AML-193 (cell line): Measurements from ENCODE around the gene DCDC2B.
"Not testable (repeated sequence)": the region's sequence is repeated elsewhere in the genome, so short reads cannot be mapped to it uniquely, and the experiment has no call there.

ENCODE experiments used
- DNase-seq, 2 experiments: peaks; one replicate each; lab custom pipeline; 2025; lab: John Stamatoyannopoulos, UW

Gene DCDC2B

DNA sequence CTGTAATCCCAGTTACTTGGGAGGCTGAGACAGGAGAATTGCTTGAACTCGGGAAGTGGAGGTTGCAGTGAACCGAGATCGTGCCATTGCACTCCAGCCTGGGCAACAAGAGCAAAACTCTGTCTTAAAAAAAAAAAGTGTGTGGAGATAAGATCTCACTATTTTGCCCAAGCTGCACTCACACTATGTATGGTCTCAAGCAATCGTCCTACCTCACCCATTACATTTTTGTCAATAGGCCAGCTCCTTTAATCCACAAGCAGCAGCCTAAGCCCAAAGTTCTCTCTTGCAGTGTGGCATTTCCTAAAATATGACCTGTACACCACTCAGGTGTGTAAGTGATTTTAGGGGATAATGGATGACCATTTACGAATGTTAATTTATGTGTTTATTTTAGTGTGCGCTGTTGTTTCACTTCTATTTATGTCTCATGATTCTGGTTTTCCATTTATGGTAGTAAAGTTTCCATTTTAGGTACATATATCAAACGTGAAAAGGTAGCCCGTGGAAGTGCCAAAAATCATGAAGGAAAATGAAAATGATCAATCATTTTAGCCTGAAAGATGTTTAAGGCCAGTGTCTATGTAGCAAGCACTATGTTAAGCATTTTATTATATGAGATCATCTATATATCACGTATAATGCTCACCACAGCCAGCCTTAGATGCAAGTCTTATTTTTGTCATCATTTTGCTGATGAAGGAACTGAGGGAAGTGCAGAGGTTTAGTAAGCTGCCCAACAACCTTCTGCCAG lies 47.8 kb downstream of the DCDC2B start:
- no peak for DNase-seq

- DNase-seq: no peak
Measured at GRCh38 chr1:32257227-32257508, 48.3 kb downstream of the DCDC2B start.

DNA sequence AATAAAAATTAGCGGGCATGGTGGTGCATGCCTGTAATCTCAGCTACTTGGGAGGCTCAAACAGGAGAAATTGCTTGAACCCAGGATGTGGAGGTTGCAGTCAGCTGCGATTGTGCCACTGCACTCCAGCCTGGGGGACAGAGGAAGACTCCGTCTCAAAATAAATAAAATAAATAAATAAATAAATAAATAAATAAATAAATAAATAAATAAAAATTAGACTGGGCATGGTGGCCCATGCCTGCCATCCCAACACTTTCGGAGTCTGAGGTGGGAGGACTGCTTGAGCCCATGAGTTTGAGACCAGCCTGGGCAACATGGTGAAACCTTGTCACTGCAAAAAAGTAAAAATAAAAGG lies 54.3 kb downstream of the DCDC2B start:
- DNase-seq: not testable (repeated sequence)

DNA sequence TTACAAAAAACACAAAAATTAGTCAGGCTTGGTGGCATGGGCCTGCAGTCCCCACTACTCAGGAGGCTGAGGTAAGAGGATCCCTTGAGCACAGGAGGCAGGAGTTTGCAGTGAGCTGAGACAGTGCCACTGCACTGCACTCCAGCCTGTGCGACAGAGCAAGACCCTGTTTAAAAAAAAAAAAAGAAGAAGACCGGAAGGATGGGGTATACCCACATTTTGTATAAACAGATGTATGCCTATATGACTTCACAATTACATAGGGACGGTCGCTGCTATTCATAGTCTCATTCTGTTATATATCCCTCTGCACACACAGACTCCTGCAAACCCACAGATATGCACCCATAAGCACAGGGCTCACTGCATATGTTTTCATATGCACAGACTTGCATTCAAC lies 54.9 kb downstream of the DCDC2B start:
- DNase-seq: no peak
